Measurements from ENCODE around the gene PATZ1. TPM values are rescaled to one million over a fixed set of nuclear protein-coding genes. Genes with fewer than 3 reads are reported as not detected.

The PATZ1 gene
- total and polyA plus RNA-seq, 2 of the 8 experiments (the other 6 are each of a cell fraction or from before 2014, with no cell fraction given): 62.1 to 70.9 TPM

DNA sequence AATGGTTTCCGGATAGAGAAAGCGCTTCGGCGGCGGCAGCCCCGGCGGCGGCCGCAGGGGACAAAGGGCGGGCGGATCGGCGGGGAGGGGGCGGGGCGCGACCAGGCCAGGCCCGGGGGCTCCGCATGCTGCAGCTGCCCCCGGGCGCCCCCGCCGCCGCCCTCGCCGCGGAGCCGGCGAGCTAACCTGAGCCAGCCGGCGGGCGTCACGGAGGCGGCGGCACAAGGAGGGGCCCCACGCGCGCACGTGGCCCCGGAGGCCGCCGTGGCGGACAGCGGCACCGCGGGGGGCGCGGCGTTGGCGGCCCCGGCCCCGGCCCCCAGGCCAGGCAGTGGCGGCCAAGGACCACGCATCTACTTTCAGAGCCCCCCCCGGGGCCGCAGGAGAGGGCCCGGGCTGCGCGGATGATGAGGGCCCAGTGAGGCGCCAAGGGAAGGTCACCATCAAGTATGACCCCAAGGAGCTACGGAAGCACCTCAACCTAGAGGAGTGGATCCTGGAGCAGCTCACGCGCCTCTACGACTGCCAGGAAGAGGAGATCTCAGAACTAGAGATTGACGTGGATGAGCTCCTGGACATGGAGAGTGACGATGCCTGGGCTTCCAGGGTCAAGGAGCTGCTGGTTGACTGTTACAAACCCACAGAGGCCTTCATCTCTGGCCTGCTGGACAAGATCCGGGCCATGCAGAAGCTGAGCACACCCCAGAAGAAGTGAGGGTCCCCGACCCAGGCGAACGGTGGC is 69.5 kb downstream of the PATZ1 start (continued):
- TF ChIP-seq SIN3A (conservative IDR thresholded peaks at IDR 0.05 in 1 of 2, IDR thresholded peaks at IDR 0.05 in 1 of 2; ENCODE audit: low read depth in 1 of 2, low read length in 2 of 2): no peak

Small RNA genes lying within 50 kb of the gene (small RNA-seq; reads per million reads assigned to genes)
- gene RNA5SP496 (ENCODE audit: insufficient read depth) (not detected), gene RNU6-338P (ENCODE audit: insufficient read depth) (not detected)

Other genes with a start within 250 kb of the PATZ1 start
- 21.8 and 22.7 TPM in 2 replicates for gene SELENOM, start 238.8 kb downstream of the PATZ1 start, total RNA-seq (2021; fragmentation: NEBNext Ultra II Directional; extraction: Animal tissue kit (Norgen Biotek cat#: 25700))
- gene SELENOM, start 238.8 kb downstream of the PATZ1 start, polyA plus RNA-seq (2011; rRNA removed): 40.0 and 57.2 TPM in 2 replicates
- 6.0 and 6.4 TPM in 2 replicates for gene INPP5J, start 223.4 kb downstream of the PATZ1 start, total RNA-seq (2021; fragmentation: NEBNext Ultra II Directional; extraction: Animal tissue kit (Norgen Biotek cat#: 25700))
- 5.4 and 9.1 TPM in 2 replicates for gene INPP5J, start 223.4 kb downstream of the PATZ1 start, polyA plus RNA-seq (2011; rRNA removed)
- gene PLA2G3, start 205.8 kb downstream of the PATZ1 start, total RNA-seq (2021; fragmentation: NEBNext Ultra II Directional; extraction: Animal tissue kit (Norgen Biotek cat#: 25700)): 25.9 and 26.8 TPM in 2 replicates
- 18.1 and 19.3 TPM in 2 replicates for gene PLA2G3, start 205.8 kb downstream of the PATZ1 start, polyA plus RNA-seq (2011; rRNA removed)
- gene RNF185, start 186.2 kb downstream of the PATZ1 start, total RNA-seq (2021; fragmentation: NEBNext Ultra II Directional; extraction: Animal tissue kit (Norgen Biotek cat#: 25700)): 18.0 and 18.4 TPM in 2 replicates
- 19.4 and 19.9 TPM in 2 replicates for gene RNF185, start 186.2 kb downstream of the PATZ1 start, polyA plus RNA-seq (2011; rRNA removed)
- 37.6 and 41.1 TPM in 2 replicates for gene LIMK2, start 134.0 kb downstream of the PATZ1 start, total RNA-seq (2021; fragmentation: NEBNext Ultra II Directional; extraction: Animal tissue kit (Norgen Biotek cat#: 25700))
- gene LIMK2, start 134.0 kb downstream of the PATZ1 start, polyA plus RNA-seq (2011; rRNA removed): 13.2 and 25.6 TPM in 2 replicates
- 1.3 and 1.5 TPM in 2 replicates for gene PIK3IP1, start 53.9 kb downstream of the PATZ1 start, total RNA-seq (2021; fragmentation: NEBNext Ultra II Directional; extraction: Animal tissue kit (Norgen Biotek cat#: 25700))
- gene PIK3IP1, start 53.9 kb downstream of the PATZ1 start, polyA plus RNA-seq (2011; rRNA removed): 0.66 and 1.00 TPM in 2 replicates
- gene DRG1, start 53.3 kb upstream of the PATZ1 start, total RNA-seq (2021; fragmentation: NEBNext Ultra II Directional; extraction: Animal tissue kit (Norgen Biotek cat#: 25700)): 70.8 and 81.9 TPM in 2 replicates
- gene DRG1, start 53.3 kb upstream of the PATZ1 start, polyA plus RNA-seq (2011; rRNA removed): 27.2 and 45.3 TPM in 2 replicates
- gene EIF4ENIF1, start 143.5 kb upstream of the PATZ1 start, total RNA-seq (2021; fragmentation: NEBNext Ultra II Directional; extraction: Animal tissue kit (Norgen Biotek cat#: 25700)): 23.2 and 23.6 TPM in 2 replicates
- 18.7 and 21.9 TPM in 2 replicates for gene EIF4ENIF1, start 143.5 kb upstream of the PATZ1 start, polyA plus RNA-seq (2011; rRNA removed)
- 30.1 and 31.2 TPM in 2 replicates for gene SFI1, start 150.2 kb upstream of the PATZ1 start, total RNA-seq (2021; fragmentation: NEBNext Ultra II Directional; extraction: Animal tissue kit (Norgen Biotek cat#: 25700))
- 10.4 and 19.6 TPM in 2 replicates for gene SFI1, start 150.2 kb upstream of the PATZ1 start, polyA plus RNA-seq (2011; rRNA removed)